Measurements from ENCODE around the gene UBE2H. TPM values are rescaled to one million over a fixed set of nuclear protein-coding genes. Genes with fewer than 3 reads are reported as not detected.

UBE2H gene
- total RNA-seq, 6 experiments from 2014 or later: 89.7 to 108 (median 105) TPM

DNA sequence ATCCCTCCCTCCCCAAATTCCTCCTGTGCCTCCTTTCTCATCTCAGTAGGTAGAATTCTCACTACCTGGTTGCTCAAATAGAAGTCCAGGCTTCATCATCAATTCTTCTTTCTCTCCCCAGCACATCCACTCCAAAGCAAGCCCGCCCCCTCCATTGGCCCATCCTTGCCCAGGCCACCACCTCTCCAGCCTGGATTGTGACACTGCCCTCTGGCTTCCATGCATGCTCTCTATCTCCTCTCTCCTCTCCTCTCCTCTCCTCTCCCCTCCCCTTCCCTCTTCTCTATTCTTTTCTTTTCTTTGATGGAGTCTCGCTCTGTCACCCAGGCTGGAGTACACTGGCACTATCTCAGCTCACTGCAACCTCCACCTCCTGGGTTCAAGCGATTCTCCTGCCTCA lies 144.9 kb downstream of the UBE2H start:
- Mint-ChIP-seq H3K4me3 (no peak overlapping the region), H3K27ac (no peak overlapping the region), H3K27me3 (ENCODE audit: insufficient read depth) (peaks cover 5% of the 10 kb centered on the region), H3K36me3 (ENCODE audit: low read depth) (no peaks in the 10 kb centered on the region), H3K4me1 (ENCODE audit: low read depth) (no peaks in the 10 kb centered on the region), H3K9me3 (no peaks in the 10 kb centered on the region)
- DNase-seq: no peak
- TF ChIP-seq CTCF (IDR thresholded peaks at IDR 0.05): no peak

DNA sequence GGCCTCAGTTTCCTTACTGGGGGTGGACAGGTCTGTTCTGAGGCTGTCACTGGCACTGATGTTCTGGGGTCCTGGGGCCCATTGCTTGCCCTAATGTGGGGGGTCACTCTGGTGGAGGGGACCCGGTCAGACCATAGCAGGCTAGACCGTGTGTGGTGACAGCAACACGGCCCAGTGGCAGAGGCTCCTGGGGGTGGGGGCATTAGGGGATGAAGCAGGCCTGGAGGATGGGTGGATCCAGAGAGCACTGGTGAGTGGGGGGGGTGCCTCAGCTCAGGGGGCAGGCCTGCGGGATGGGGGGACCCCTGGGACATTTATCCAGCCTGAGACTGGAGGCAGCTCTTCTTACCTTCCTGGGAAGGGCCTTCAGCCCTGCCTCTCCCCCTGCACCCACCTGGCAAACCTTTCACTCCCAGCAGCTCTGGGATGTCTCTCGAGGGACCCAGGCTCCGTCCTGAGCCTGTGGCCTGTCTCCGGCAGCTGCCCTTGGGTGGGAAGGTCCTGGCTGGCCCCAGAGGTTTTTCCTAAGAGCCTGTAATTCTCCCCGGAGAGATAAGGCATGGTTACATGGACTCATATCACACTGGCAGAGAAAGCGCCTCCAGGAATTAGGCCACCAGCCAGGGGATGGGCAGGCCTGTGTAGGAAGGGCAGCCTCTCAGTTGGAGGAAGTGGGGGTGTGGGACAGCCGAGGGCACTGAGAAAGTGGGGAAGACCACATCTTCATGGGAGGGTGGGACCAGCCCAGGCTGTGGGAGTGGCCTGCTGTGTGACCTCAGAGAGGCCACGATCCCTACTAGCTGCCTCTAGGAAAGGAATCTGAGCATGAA lies 147.7 kb downstream of the UBE2H start:
- Mint-ChIP-seq H3K36me3 (ENCODE audit: low read depth) (no peaks in the 10 kb centered on the region), H3K4me3 (no peak overlapping the region), H3K4me1 (ENCODE audit: low read depth) (no peaks in the 10 kb centered on the region), H3K27ac (no peak overlapping the region), H3K9me3 (no peaks in the 10 kb centered on the region), H3K27me3 (ENCODE audit: insufficient read depth) (peaks cover 16% of the 10 kb centered on the region)
- TF ChIP-seq CTCF (IDR thresholded peaks at IDR 0.05): no peak
- no peak for DNase-seq

GRCh38 chr7:129804111-129804889 lies 148.5 kb downstream of the UBE2H start:
- no peak overlapping the region for H3K27ac Mint-ChIP-seq
- no peaks in the 10 kb centered on the region for H3K36me3 Mint-ChIP-seq (ENCODE audit: low read depth)
- no peak overlapping the region for H3K4me3 Mint-ChIP-seq
- no peak for TF ChIP-seq CTCF (IDR thresholded peaks at IDR 0.05)
- DNase-seq: no peak
- no peaks in the 10 kb centered on the region for H3K4me1 Mint-ChIP-seq (ENCODE audit: low read depth)
- H3K9me3 Mint-ChIP-seq: no peaks in the 10 kb centered on the region
- H3K27me3 Mint-ChIP-seq (ENCODE audit: insufficient read depth): peaks cover 16% of the 10 kb centered on the region

GRCh38 chr7:129803546-129804081 lies 149.1 kb downstream of the UBE2H start:
- H3K9me3 Mint-ChIP-seq: no peaks in the 10 kb centered on the region
- peaks cover 20% of the 10 kb centered on the region for H3K27me3 Mint-ChIP-seq (ENCODE audit: insufficient read depth)
- no peak overlapping the region for H3K27ac Mint-ChIP-seq
- no peaks in the 10 kb centered on the region for H3K36me3 Mint-ChIP-seq (ENCODE audit: low read depth)
- no peaks in the 10 kb centered on the region for H3K4me1 Mint-ChIP-seq (ENCODE audit: low read depth)
- no peak overlapping the region for H3K4me3 Mint-ChIP-seq
- TF ChIP-seq CTCF (IDR thresholded peaks at IDR 0.05): no peak
- no peak for DNase-seq

DNA sequence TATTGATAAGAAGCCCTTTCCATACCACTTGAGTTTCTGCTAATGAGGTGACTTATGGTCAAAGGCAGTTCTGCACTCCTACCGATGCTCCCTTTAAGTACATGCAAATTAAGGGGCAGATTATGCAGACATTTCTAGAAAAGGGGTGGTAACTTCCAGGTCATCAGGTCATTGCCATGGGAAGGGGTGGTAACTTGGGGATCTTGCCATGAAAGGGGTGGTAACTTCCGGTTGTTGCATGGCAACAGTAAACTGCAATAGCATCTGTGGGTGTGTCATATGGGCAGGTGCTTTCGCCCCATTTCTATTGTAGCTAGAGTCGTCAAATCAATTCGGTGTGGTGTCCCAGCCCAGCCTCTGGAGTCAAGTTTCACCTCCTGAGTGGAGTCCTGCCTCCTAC lies 150.9 kb downstream of the UBE2H start:
- Mint-ChIP-seq H3K4me3 (no peak overlapping the region), H3K36me3 (ENCODE audit: low read depth) (no peaks in the 10 kb centered on the region), H3K27ac (no peak overlapping the region), H3K27me3 (ENCODE audit: insufficient read depth) (peaks cover 18% of the 10 kb centered on the region), H3K9me3 (no peaks in the 10 kb centered on the region), H3K4me1 (ENCODE audit: low read depth) (no peaks in the 10 kb centered on the region)
- no peak for DNase-seq
- no peak for TF ChIP-seq CTCF (IDR thresholded peaks at IDR 0.05)
